Adipocyte (in vitro differentiated cells): ENCODE results near the gene TMEM167B.
"Not testable (repeated sequence)": the region's sequence is repeated elsewhere in the genome, so short reads cannot be mapped to it uniquely, and the experiment has no call there.

Experiments used
- DNase-seq: peaks from one replicate; pipeline ENCODE4 v3.0.0-alpha.2; 2015; ENCODE audit warnings: low read depth
- H3K27me3 ChIP-seq: replicated peaks from 2 replicates; pipeline ENCODE4 v1.7.0; 2013; ENCODE audit warnings: mild to moderate bottlenecking, low read length, moderate library complexity; ENCODE audit not compliant: control insufficient read depth, insufficient read depth
- H3K36me3 ChIP-seq: 2 replicates; pipeline ENCODE4 v1.7.0; 2013; ENCODE audit warnings: low read length, mild to moderate bottlenecking, moderate library complexity; ENCODE audit not compliant: control insufficient read depth, insufficient read depth, severe bottlenecking
- H3K4me1 ChIP-seq: 2 replicates; pipeline ENCODE4 v1.7.0; 2013; ENCODE audit warnings: mild to moderate bottlenecking, low read length, moderate library complexity; ENCODE audit not compliant: control insufficient read depth, insufficient read depth
- H3K4me3 ChIP-seq: 2 replicates; pipeline ENCODE4 v1.7.0; 2013; ENCODE audit warnings: mild to moderate bottlenecking, low read length, moderate library complexity
- H3K9ac ChIP-seq: 2 replicates; pipeline ENCODE4 v1.7.0; 2013; ENCODE audit warnings: mild to moderate bottlenecking, low read length, moderate library complexity
- H3K9me3 ChIP-seq: 2 replicates; pipeline ENCODE4 v1.7.0; 2013; ENCODE audit warnings: mild to moderate bottlenecking, low read length, moderate library complexity; ENCODE audit not compliant: control insufficient read depth

Gene TMEM167B

DNA sequence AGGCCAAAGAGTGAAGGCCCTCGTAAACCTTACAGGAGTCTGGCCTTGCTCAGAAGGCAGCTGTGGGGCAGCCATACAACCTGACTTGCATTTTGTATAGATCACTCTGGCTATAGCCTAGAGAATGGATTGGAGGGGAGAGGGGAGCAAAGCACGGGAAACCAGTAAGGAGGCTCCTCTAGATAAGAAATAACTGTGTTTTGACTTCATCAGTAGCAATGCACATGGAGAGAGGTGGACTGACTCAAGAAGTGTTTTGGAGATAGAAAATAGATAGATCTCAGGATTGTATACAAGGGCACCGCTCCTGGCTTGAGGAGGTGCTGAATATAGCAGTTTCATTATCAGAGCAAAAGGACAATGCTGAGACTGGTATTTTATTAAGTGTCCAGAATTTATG lies 49.8 kb downstream of the TMEM167B start:
- no peak overlapping the region for H3K4me3 ChIP-seq
- DNase-seq = no peak
- no peaks in the 10 kb centered on the region for H3K36me3 ChIP-seq
- peaks cover 9% of the 10 kb centered on the region for H3K4me1 ChIP-seq
- H3K9me3 ChIP-seq = no peaks in the 10 kb centered on the region
- H3K27me3 ChIP-seq = no peaks in the 10 kb centered on the region
- H3K9ac ChIP-seq = no peak overlapping the region

GRCh38 chr1:109142260-109142659 lies 51.7 kb downstream of the TMEM167B start:
- Histone ChIP-seq H3K9me3 (no peaks in the 10 kb centered on the region), H3K36me3 (no peaks in the 10 kb centered on the region), H3K9ac (no peak overlapping the region), H3K4me1 (peaks cover 9% of the 10 kb centered on the region), H3K27me3 (no peaks in the 10 kb centered on the region), H3K4me3 (no peak overlapping the region)
- no peak for DNase-seq

DNA sequence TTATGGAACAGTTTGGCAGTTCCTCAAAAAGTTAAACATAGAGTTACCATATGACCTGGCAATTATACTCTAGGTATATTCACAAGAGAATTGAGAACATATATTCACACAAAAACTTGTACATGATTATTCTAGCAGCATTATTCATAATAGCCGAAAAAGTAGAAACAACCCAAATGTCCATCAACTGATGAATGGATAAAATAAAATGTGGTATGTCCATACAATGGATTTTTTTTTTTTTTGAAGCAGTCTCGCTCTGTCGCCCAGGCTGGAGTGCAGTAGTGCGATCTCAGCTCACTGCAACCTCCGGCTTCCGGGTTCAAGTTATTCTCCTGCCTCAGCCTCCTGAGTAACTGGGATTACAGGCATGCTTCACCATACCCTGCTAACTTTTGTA lies 52.2 kb downstream of the TMEM167B start:
- H3K4me3 ChIP-seq, H3K9ac ChIP-seq, H3K9me3 ChIP-seq, H3K36me3 ChIP-seq, H3K27me3 ChIP-seq, DNase-seq, H3K4me1 ChIP-seq: not testable (repeated sequence)
